Ovary (tissue), 1 donor: ENCODE data around the gene E2F6.

Experiments
- EP300 ChIP-seq: sonication (generic); formaldehyde crosslinking; IDR thresholded peaks from one replicate; pipeline ENCODE4 v1.6.1; 2017; ENCODE audit warnings: antibody characterized with exemption
- POLR2A ChIP-seq: fragments of 450-650 bp; IDR thresholded peaks from one replicate; pipeline ENCODE4 v1.6.1; 2017; ENCODE audit warnings: antibody characterized with exemption, mild to moderate bottlenecking, moderate library complexity

- no peak for TF ChIP-seq POLR2A
- TF ChIP-seq EP300 = no peak
These were observed 68.4 kb downstream of the E2F6 start for GRCh38 chr2:11397513-11397912.
